Activated B cell treated with CpG ODN at 0.5 μM for 24 hours (primary cell): Measurements from ENCODE around the gene SF3B6. TPM values are rescaled to one million over a fixed set of nuclear protein-coding genes. Genes with fewer than 3 reads are reported as not detected.

ENCODE experiments used
- ATAC-seq: fragments of 200-7000 bp; cut with Tn5 transposase; one replicate; pipeline ENCODE4 v1.10.0; 2021; ENCODE audit warnings: low read depth, mild to moderate bottlenecking, moderate library complexity
- CTCF ChIA-PET: fragments of 350-600 bp; sonication (Branson Sonifier 250); formaldehyde crosslinking; loops from one replicate; lab custom pipeline; 2021; ENCODE audit warnings: antibody characterized with exemption; lab: Charles Lee
- POLR2A ChIA-PET: fragments of 350-600 bp; sonication (Branson Sonifier 250); formaldehyde crosslinking; loops from one replicate; lab custom pipeline; 2021; ENCODE audit warnings: antibody characterized with exemption; lab: Charles Lee
- DNase-seq: peaks from one replicate; pipeline ENCODE4 v3.0.0; 2022
- H3K27ac Mint-ChIP-seq: one replicate; pipeline ENCODE4 v1.8.0; 2020; ENCODE audit warnings: mixed read lengths
- H3K27me3 Mint-ChIP-seq: one replicate; pipeline ENCODE4 v1.8.0; 2021; ENCODE audit warnings: mixed read lengths
- H3K36me3 Mint-ChIP-seq: one replicate; pipeline ENCODE4 v1.8.0; 2021; ENCODE audit warnings: low read depth, mixed read lengths
- H3K4me1 Mint-ChIP-seq: one replicate; pipeline ENCODE4 v1.8.0; 2021; ENCODE audit warnings: mixed read lengths
- H3K4me3 Mint-ChIP-seq: one replicate; pipeline ENCODE4 v1.8.0; 2020; ENCODE audit warnings: mild to moderate bottlenecking, mixed read lengths
- H3K9me3 Mint-ChIP-seq: one replicate; pipeline ENCODE4 v1.8.0; 2020; ENCODE audit warnings: mixed read lengths
- CTCF ChIP-seq: fragments of 200-600 bp; IDR thresholded peaks from one replicate; pipeline ENCODE4 v1.8.0; 2022; ENCODE audit warnings: antibody characterized with exemption, mild to moderate bottlenecking
- intact Hi-C: fragments of 100-400 bp; cut with micrococcal nuclease; formaldehyde crosslinking; loops from one replicate; pipeline ENCODE4 v1.15.1; 2024
- total RNA-seq: library from RNA; stranded (reverse); gene quantifications from 2 replicates; pipeline ENCODE4 v1.2.3, GENCODE V29; 2022

SF3B6 gene
- total RNA-seq, 1 donor from 2014 or later: 70.4 TPM

- Mint-ChIP-seq H3K27ac (no peak overlapping the region), H3K36me3 (peaks cover 36% of the 10 kb centered on the region), H3K9me3 (no peaks in the 10 kb centered on the region), H3K27me3 (no peaks in the 10 kb centered on the region), H3K4me1 (no peaks in the 10 kb centered on the region), H3K4me3 (no peak overlapping the region)
- intact Hi-C loops: no loop called here
- ChIA-PET CTCF (no interaction called here), POLR2A (no interaction called here)
- no peak for DNase-seq
- TF ChIP-seq CTCF: no peak
- peak; percentile 37 for ATAC-seq
These were observed 54.8 kb downstream of the SF3B6 start for GRCh38 chr2:24021122-24021998.

GRCh38 chr2:24020244-24020643 is 55.9 kb downstream of the SF3B6 start:
- DNase-seq (no peak), ATAC-seq (no peak)
- H3K27ac Mint-ChIP-seq: no peak overlapping the region
- H3K4me3 Mint-ChIP-seq: no peak overlapping the region
- no peak for TF ChIP-seq CTCF
- H3K36me3 Mint-ChIP-seq: peaks cover 28% of the 10 kb centered on the region
- intact Hi-C loops: no loop called here
- ChIA-PET CTCF (no interaction called here), POLR2A (no interaction called here)
- no peaks in the 10 kb centered on the region for H3K27me3 Mint-ChIP-seq
- no peaks in the 10 kb centered on the region for H3K9me3 Mint-ChIP-seq
- H3K4me1 Mint-ChIP-seq: no peaks in the 10 kb centered on the region

- no peaks in the 10 kb centered on the region for H3K4me1 Mint-ChIP-seq
- TF ChIP-seq CTCF: no peak
- H3K4me3 Mint-ChIP-seq: no peak overlapping the region
- no peak overlapping the region for H3K27ac Mint-ChIP-seq
- intact Hi-C loops: loop anchor here (10.0 kb wide), 1 partner anchor 135 kb away; no protein-coding TSS in a partner anchor
- no peaks in the 10 kb centered on the region for H3K9me3 Mint-ChIP-seq
- H3K36me3 Mint-ChIP-seq: peaks cover 24% of the 10 kb centered on the region
- no peak for ATAC-seq
- no peak for DNase-seq
- CTCF ChIA-PET: no interaction called here
- H3K27me3 Mint-ChIP-seq: no peaks in the 10 kb centered on the region
- POLR2A ChIA-PET: no interaction called here
These were observed 56.4 kb downstream of the SF3B6 start for GRCh38 chr2:24019729-24020128.

GRCh38 chr2:24018241-24018640 is 57.9 kb downstream of the SF3B6 start:
- H3K4me3 Mint-ChIP-seq: no peak overlapping the region
- no peaks in the 10 kb centered on the region for H3K4me1 Mint-ChIP-seq
- CTCF ChIA-PET: no interaction called here
- H3K9me3 Mint-ChIP-seq: no peaks in the 10 kb centered on the region
- ATAC-seq (no peak), DNase-seq (no peak)
- TF ChIP-seq CTCF: no peak
- peaks cover 13% of the 10 kb centered on the region for H3K36me3 Mint-ChIP-seq
- H3K27me3 Mint-ChIP-seq: no peaks in the 10 kb centered on the region
- intact Hi-C loops: loop anchor here (10.0 kb wide), 1 partner anchor 137 kb away; no protein-coding TSS in a partner anchor
- POLR2A ChIA-PET: no interaction called here
- H3K27ac Mint-ChIP-seq: no peak overlapping the region

- H3K4me3 Mint-ChIP-seq: no peak overlapping the region
- ATAC-seq (no peak), DNase-seq (no peak)
- TF ChIP-seq CTCF: no peak
- H3K4me1 Mint-ChIP-seq: no peaks in the 10 kb centered on the region
- peaks cover 9% of the 10 kb centered on the region for H3K36me3 Mint-ChIP-seq
- H3K27me3 Mint-ChIP-seq: no peaks in the 10 kb centered on the region
- intact Hi-C loops: loop anchor here (10.0 kb wide), 1 partner anchor 137 kb away; no protein-coding TSS in a partner anchor
- ChIA-PET CTCF (no interaction called here), POLR2A (no interaction called here)
- H3K9me3 Mint-ChIP-seq: no peaks in the 10 kb centered on the region
- no peak overlapping the region for H3K27ac Mint-ChIP-seq
These were observed 58.4 kb downstream of the SF3B6 start for GRCh38 chr2:24017711-24018110.

Other genes starting within 250 kb of the SF3B6 start
- gene ATAD2B, start 149.2 kb downstream of the SF3B6 start, total RNA-seq: 64.5 and 85.5 TPM in 2 replicates
- gene UBXN2A, start 135.9 kb downstream of the SF3B6 start, total RNA-seq: 9.4 and 12.8 TPM in 2 replicates
- not detected in 2 replicates for gene MFSD2B, start 66.2 kb downstream of the SF3B6 start, total RNA-seq
- gene WDCP, start 28.9 kb downstream of the SF3B6 start, total RNA-seq: 20.0 and 20.6 TPM in 2 replicates
- gene FKBP1B, start 26.6 kb downstream of the SF3B6 start, total RNA-seq: 1.4 and 2.3 TPM in 2 replicates
- 4.4 and 6.3 TPM in 2 replicates for gene TP53I3, start 8.5 kb upstream of the SF3B6 start, total RNA-seq
- gene PFN4, start 47.0 kb upstream of the SF3B6 start, total RNA-seq: 0.34 and 0.60 TPM in 2 replicates
- gene FAM228B, start 47.1 kb upstream of the SF3B6 start, total RNA-seq: 24.7 and 26.2 TPM in 2 replicates
- not detected in 2 replicates for gene FAM228A, start 98.7 kb upstream of the SF3B6 start, total RNA-seq